Adipose tissue (tissue), 3 donors: ENCODE measurements around the gene FLNA. TPM values are rescaled to one million over a fixed set of nuclear protein-coding genes. Genes with fewer than 3 reads are reported as not detected.

Source experiments
- H3K27ac ChIP-seq: one replicate; pipeline ENCODE4 v1.5.1; 2013; ENCODE audit warnings: low read depth, low read length
- WGBS, 3 donors: extraction: QIAGEN DNeasy Blood & Tissue Kit; methylation state at CpG; one replicate each; pipeline ENCODE4 v1.1.7; 2013; 5-methylcytosine and 5-hydroxymethylcytosine counted together
- polyA plus RNA-seq, 3 donors: library from polyadenylated mRNA; stranded (reverse); fragments of 200-250 nt; gene quantifications; one replicate each; pipeline ENCODE4 v1.2.3, GENCODE V29; 2013
- donor health status: healthy with polysubstance abuse.
- donor health status: Bipolar disorder and iron deficiency.
- donor health status: healthy.

Gene FLNA
- polyA plus RNA-seq, 3 donors, result 118 to 552 (median 446) TPM

- no peak overlapping the region for H3K27ac ChIP-seq
- WGBS, 3 donors, result 52 to 86% (median 80%) methylated on average over 9 to 20 of the region's 20 CpGs
These were observed 9.3 kb downstream of the FLNA start for GRCh38 chrX:154365052-154365600.

GRCh38 chrX:154363706-154364439, 10.6 kb downstream of the FLNA start:
- WGBS, 3 donors, result 88 to 90% (median 89%) methylated on average over 19 to 20 of the region's 20 CpGs
- H3K27ac ChIP-seq, result no peak overlapping the region

GRCh38 chrX:154362085-154362742, 12.2 kb downstream of the FLNA start:
- 90 to 94% (median 91%) methylated on average over 24 to 30 of the region's 30 CpGs for WGBS, 3 donors
- H3K27ac ChIP-seq, result no peak overlapping the region

GRCh38 chrX:154360155-154360713, 14.2 kb downstream of the FLNA start:
- 86 to 92% (median 92%) methylated on average over 11 to 34 of the region's 34 CpGs for WGBS, 3 donors
- no peak overlapping the region for H3K27ac ChIP-seq

- WGBS, 3 donors, result 90 to 94% (median 92%) methylated on average over 38 to 41 of the region's 41 CpGs
These were observed 14.9 kb downstream of the FLNA start for GRCh38 chrX:154359362-154360154.

GRCh38 chrX:154358829-154359228, 15.6 kb downstream of the FLNA start:
- WGBS, 3 donors, result 43 to 93% (median 85%) methylated on average over 6 of the region's 6 CpGs
- H3K27ac ChIP-seq, result no peak overlapping the region

More at GRCh38 chrX:154359362-154360154, 14.9 kb downstream of the FLNA start:
- H3K27ac ChIP-seq, result no peak overlapping the region

- H3K27ac ChIP-seq, result no peak overlapping the region
- WGBS, 3 donors, result 85 to 92% (median 88%) methylated on average over 8 to 11 of the region's 11 CpGs
These were observed 16.4 kb downstream of the FLNA start for GRCh38 chrX:154358011-154358410.

GRCh38 chrX:154357205-154357604, 17.2 kb downstream of the FLNA start:
- WGBS, 3 donors, result 90 to 92% (median 90%) methylated on average over 27 of the region's 27 CpGs
- no peak overlapping the region for H3K27ac ChIP-seq

GRCh38 chrX:154356596-154356995, 17.8 kb downstream of the FLNA start:
- 85 to 93% (median 86%) methylated on average over 5 to 13 of the region's 13 CpGs for WGBS, 3 donors
- H3K27ac ChIP-seq, result no peak overlapping the region

GRCh38 chrX:154355776-154356140, 18.7 kb downstream of the FLNA start:
- H3K27ac ChIP-seq, result no peak overlapping the region
- 71 to 100% (median 90%) methylated on average over 1 to 12 of the region's 12 CpGs for WGBS, 3 donors

GRCh38 chrX:154355094-154355775, 19.2 kb downstream of the FLNA start:
- no peak overlapping the region for H3K27ac ChIP-seq
- WGBS, 3 donors, result 73 to 83% (median 81%) methylated on average over 22 to 30 of the region's 30 CpGs

GRCh38 chrX:154354516-154354915, 19.9 kb downstream of the FLNA start:
- WGBS, 3 donors, result 83 to 91% (median 86%) methylated on average over 9 to 13 of the region's 13 CpGs
- H3K27ac ChIP-seq, result no peak overlapping the region

GRCh38 chrX:154354013-154354412, 20.4 kb downstream of the FLNA start:
- WGBS, 3 donors, result 84 to 92% (median 89%) methylated on average over 11 to 14 of the region's 14 CpGs
- H3K27ac ChIP-seq, result no peak overlapping the region

GRCh38 chrX:154353172-154353843, 21.1 kb downstream of the FLNA start:
- 86 to 89% (median 87%) methylated on average over 19 to 24 of the region's 24 CpGs for WGBS, 3 donors
- H3K27ac ChIP-seq, result no peak overlapping the region

- no peak overlapping the region for H3K27ac ChIP-seq
- WGBS, 3 donors, result 84 to 93% (median 87%) methylated on average over 5 to 13 of the region's 13 CpGs
These were observed 22.0 kb downstream of the FLNA start for GRCh38 chrX:154352466-154352865.

- H3K27ac ChIP-seq, result no peak overlapping the region
- 86 to 93% (median 86%) methylated on average over 9 to 14 of the region's 14 CpGs for WGBS, 3 donors
These were observed 22.4 kb downstream of the FLNA start for GRCh38 chrX:154352012-154352401.

GRCh38 chrX:154351183-154352011, 23.0 kb downstream of the FLNA start:
- H3K27ac ChIP-seq, result no peak overlapping the region

More at GRCh38 chrX:154351183-154352011, 23.0 kb downstream of the FLNA start:
- WGBS, 3 donors, result 74 to 87% (median 77%) methylated on average over 22 to 30 of the region's 30 CpGs
